GM21786 (cell line): ENCODE measurements around the gene MX2.
"Not testable (repeated sequence)": the region's sequence is repeated elsewhere in the genome, so short reads cannot be mapped to it uniquely, and the experiment has no call there.

Experiments
- ATAC-seq: cut with Tn5 transposase; IDR thresholded peaks from one replicate; pipeline ENCODE4 v1.9.1; 2021; ENCODE audit not compliant: unreplicated experiment

The MX2 gene

DNA sequence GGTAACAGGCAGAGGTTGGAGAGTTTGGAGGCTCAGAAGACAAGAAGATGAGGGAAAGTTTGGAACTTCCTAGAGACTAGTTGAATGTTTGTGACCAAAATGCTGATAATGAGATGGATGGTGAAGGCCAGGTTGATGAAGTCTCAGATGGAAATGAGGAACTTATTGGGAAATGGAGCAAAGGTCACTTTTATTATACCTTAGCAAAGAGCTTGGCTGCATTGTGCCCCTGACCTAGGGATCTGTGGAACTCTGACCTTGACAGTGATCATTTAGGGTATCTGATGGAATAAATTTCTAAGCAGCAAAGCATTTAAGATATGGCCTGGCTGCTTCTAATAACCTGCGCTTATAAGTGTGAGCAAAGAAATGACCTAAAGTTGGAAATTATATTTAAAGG is 28.1 kb upstream of the MX2 start:
- ATAC-seq: no peak

DNA sequence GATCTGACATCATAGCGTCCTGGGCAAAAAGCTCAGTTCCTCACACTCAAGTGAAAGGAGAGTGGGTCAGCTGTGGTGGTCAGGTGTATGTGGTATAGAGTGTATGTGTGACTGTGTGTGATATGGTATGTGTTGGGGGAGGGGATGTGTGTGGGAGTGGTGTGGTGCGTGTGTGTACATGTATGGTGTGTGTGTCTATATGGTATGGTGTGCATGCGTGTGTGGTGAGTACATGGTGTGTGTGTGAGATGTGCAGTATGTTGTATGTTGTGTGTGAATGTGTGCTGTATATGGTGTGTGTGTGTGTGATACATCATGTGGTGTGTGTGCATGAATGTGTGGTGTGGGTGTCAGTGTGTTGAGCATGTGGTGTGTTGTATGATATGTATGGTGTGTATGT is 24.3 kb upstream of the MX2 start:
- no peak for ATAC-seq

DNA sequence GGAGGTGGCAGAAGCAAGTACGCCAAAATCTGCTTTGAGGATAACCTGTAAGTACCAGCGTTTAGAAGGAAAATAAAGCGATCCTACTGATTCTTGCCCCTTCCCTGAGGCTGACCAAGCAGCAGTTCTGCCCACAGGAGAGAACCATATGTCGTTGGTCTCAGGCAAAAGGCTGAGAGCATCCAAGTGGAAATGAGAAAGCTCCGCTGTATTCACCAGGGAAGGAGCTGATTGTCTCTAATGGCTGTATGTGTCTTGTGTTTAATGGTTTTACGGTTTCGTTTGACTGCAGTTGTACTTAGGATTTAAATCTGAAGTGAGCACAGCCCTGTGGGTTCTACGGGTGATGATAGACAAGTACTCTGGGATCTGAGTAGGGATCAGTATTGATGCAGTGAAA is 23.4 kb upstream of the MX2 start:
- no peak for ATAC-seq

DNA sequence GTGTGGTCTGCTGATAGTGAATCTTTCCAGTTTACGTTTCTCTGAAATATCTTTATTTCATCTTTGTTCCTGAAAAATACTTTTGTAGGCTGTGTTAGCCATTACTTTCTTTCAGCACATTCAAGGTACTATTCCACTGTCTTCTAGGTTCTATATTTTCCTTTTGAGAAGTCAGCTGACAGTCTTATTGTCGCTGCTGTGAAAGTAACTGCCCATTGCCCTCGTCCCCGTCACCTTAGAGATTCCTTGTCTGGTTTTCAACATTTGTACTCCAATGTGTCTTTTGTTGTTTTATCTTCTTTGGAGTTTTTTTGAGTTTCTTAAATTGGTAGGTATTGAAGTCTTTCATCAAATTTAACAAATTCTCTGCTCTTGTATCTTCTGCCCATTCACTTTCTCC is 19.8 kb upstream of the MX2 start:
- no peak for ATAC-seq

DNA sequence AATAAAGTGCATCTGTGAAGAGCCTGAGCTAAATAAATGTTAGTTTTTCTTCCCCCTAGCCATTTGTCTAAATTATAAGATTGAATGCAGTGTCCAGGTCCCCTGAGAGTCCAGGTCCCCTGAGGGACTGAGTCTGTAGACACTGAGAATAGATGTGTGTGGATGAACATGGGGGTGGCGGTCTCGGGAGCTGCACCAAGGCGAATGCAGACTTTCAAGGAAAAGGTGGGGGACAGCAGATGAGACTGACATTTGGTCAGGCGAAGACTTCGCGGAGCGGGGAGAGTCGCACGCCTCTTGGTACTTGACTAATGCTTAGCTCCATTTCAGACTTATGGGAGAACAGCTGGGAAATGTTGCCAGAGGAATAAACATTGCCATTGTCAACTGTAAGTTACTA is 17.7 kb upstream of the MX2 start:
- no peak for ATAC-seq

DNA sequence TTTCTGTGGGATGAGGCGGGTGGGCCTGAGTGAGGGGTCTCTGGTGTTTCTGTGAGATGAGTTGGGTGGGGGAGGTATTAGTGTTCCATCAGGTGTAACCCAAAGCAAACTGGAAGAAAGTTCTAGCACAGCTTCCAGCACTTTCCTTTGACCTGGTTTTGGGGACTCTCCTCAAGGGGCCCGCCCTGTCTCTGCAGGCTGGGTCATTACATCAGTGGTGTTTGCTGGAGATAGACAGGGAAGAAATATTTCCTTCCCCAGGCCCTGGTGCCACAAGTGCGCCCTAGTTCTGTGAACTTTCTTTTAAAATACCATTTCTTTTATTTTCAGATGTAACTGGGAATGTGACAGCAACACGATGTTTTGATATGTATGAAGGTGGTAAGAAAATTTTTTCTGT is 16.5 kb upstream of the MX2 start:
- ATAC-seq: no peak

DNA sequence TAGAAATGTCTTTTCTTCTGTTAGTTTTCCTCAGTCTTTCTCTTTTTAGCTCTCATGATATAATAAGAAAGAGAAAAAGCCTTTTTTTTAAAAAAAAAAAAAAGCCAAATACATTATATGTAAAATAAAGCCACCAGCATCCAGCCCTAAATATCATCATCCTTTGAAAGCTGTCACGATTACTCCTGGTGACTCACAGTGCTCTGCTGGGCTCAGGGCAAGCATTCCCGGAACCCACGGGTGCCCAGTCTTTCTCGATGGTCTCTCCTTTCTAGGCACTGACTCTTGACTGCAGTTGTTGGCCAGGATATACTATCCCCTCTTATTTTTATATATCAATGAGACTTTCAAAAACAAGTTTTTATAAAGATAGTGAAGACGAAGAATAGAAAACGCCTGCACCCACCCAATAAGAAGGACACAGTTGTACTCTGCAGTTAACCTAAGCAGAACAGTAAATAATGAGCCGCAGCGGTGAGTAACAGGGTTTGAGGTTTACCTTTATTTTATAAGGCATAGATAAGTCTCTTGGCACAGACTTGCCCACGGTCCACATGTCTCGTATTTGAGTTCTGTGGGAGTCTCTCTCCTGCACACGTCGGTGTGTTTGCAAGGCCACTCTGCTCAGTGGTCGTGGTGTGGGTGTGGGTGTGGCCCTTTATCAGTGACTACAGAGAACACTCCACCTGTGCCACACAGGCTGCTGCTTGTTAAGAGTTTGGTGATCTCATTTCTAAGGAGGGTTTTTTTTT is 15.7 kb upstream of the MX2 start:
- no peak for ATAC-seq

DNA sequence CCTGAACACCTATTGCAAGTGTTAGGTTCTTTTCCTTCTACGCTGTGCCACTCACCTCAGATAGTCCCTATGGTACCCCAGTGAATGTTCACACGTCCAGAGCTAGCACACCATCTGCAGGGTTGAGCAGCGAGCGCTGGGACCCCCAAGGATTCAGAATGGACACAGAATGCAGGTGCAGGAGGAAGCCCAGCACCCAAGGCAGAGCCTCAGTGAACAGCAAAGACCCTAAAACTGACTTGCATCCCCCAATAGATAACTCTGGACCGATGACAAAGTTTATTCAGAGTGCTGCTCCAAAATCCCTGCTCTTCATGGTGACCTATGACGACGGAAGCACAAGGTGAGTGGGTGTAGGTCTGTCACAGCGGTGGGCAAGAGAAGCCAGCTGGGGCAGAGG is 15.1 kb upstream of the MX2 start:
- ATAC-seq: no peak

DNA sequence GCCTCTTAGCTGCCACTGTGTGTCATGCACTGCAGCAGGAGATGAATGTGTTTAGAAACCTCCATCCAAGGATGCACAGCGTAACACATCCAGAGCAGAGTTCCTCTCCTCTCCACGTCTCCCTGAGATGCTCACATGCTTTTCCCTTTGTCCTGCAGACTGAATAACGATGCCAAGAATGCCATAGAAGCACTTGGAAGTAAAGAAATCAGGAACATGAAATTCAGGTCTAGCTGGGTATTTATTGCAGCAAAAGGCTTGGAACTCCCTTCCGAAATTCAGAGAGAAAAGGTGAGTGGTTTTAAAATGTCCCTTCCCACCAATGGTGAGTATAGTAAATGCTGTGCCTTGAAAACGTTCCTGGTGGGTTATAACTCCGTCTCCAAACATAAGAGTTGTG is 13.4 kb upstream of the MX2 start:
- no peak for ATAC-seq

DNA sequence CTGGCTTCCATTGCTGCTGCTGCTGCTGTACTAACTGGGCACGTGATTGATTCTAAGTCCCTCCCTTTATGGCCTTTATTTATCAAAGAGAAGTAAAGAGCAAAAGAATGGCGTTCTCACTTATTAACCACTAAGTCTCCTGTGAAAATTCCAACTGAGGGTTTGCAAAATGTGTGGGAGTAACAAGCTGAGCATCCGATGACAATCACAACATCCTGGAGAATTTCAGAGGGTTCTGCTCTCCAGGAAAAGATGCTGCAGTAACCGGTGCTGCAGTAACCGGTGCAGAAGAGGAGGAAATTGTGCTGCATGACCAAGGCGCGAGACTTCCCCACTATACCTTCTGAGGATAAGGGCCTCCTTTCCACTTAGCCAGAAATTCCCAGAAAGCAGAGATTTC is 12.7 kb upstream of the MX2 start:
- no peak for ATAC-seq

DNA sequence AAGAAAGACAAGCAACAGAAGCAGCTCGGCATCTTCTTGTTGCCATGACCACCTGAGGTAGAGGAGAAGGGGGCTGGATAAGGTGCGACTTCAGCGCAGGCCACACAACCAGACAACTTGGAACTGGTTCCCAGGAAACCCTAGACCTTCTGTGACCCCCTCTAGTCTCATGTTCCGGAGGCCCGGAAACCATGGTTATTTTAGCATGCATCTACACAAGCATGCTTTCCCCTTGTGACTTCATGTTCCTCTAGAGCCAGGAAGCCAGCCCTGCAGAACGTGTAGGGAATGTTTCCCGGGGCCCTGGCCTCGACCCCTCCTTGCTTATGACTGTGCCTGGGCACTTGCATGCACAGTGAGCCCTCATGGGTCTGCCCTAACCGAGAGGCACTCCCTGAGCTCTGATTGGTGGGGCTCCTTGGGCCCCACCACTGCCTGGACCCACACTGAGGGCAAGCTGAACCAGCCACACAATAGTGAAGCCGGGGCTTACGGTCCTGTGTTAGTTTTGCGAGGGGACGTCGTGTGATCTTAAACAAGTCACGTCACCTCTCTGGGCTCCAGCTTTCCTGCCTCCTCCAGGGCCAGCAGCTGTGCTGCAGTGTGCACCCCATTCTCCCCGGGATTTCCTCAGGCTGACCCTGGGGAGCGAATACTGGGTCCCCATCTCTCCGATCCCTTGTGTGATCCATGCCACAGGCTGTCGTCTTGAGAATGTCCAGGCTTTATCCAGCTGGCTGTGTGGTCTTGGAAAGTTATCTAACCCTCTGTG is 12.0 kb upstream of the MX2 start:
- no peak for ATAC-seq

DNA sequence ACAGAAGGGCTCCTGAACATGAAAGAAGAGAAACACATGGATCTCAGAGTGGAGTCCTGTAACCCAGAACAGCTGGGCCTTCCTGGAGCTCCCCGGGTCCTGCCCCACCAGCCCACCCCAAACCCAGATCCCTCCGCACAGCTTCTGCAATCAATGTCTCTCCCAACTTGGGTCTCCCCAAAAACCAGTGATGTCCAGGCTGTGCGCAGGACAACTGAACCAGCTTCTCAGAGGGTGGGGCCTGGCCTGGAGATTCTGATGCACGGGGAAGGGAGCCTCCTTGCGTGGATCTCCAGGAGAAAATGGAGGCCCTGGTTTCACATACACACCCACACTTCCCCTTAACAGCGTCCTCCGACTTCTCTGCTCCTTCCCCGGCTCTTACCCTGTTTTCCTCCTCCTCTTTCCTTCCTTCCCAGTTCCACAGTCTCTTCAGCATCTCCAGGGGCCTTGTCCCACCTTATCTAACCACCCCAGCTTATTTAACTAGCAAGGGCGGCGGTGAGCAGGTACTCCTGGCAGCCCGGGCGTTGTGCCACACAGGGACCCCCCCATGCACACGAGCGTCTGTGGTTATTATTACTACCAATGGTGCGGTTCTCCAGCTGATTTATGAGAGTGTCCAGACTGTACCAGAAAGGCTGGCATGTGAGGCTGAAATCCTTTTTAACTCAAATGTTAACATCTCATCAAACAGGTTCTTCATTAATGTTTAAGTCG is 11.2 kb upstream of the MX2 start:
- no peak for ATAC-seq

DNA sequence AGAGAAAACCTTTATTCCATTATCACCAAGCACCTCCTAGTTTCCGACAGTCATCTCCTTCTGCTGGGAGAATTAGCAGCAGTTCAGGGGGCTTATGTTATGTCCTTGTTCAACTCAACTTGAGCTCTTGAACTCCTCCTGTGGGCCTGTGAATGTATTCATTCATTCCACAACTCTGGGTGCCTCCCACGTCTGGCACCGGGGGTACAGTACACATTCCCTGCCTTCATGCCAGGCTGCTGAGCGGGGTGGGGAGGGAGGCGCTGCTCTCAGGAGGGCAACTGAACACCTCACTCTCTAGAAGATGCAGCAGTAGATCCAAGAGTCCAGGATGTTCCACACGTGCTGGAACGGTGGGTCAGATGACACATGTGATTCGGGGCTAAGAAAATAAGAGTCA is 4.3 kb upstream of the MX2 start:
- no peak for ATAC-seq

DNA sequence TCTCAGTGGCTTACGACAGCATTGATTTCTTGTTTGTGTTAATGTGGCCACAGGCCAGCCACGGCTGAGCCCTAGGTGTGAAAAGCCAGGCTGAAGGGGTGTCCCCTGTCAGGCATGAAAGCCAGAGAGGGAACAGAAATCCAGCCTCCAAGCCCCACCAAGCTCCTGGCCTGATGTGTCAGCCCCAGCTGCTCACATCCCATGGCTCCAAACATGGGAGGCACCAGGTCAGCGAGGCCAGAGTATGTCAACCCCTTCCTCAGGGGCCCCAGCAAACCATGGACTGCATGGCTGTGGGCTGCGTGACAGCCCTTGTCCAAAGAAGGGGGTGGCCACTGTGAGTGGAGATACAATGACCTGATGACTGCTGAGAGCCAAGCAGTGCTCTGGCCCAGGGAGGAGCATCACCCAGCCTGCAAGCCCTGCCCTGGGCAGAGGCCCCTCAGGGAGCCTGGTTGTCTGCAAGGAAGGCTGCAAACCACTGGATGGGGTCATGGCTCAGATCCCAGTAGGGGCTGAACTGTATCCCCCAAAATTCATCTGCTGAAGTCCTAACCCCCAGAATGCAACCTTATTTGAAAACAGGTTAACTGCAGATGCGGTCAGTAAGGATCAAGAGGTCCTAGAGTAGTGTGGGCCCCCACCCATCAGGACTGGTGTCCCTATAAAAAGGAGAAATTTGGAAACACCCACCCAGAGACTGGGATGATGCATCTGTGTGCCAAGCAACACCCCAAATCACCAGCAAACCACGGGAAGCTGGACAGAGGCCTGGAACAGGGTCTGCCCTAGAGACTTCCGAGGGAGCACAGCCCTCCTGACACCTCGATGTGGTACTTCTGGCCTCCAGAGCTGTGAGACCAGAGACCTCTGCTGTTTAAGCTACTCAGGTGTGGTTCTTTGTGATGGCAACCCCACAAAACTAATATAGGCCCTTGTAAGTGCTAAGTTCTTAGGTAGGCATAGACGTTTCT is 3.3 kb upstream of the MX2 start:
- ATAC-seq: no peak

DNA sequence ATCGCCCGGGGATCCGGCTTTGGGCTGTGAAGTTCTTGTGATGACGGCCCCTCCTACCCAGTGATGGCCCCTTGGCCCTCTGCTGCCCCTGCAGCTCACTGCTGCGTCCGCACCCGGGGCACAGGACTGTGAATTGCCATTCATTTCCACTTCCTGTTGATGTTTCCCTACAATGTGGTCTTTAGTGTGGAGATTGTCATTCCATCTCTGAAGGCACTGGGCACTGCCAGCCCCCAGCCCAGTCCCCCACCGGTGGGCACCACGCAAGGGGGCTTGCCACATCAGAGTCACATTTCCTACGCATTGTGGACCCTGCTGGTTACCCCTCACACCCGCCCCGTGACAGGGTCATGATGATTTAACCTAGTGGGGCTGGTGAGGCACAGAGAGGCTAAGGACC is 2.5 kb upstream of the MX2 start:
- ATAC-seq: no peak

DNA sequence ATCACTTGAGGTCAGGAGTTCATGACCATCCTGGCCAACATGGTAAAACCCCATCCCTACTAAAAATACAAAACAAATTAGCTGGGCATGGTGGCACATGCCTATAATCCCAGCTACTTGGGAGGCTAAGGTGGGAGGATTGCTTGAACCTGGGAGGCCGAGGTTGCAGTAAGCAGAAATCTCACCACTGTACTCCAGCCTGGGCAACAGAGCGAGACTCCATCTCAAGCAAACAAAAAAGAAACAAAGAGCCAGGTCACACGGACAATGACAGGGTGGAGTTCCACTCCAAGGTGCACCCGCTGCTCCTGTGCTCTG is 2.1 kb upstream of the MX2 start:
- ATAC-seq: not testable (repeated sequence)

DNA sequence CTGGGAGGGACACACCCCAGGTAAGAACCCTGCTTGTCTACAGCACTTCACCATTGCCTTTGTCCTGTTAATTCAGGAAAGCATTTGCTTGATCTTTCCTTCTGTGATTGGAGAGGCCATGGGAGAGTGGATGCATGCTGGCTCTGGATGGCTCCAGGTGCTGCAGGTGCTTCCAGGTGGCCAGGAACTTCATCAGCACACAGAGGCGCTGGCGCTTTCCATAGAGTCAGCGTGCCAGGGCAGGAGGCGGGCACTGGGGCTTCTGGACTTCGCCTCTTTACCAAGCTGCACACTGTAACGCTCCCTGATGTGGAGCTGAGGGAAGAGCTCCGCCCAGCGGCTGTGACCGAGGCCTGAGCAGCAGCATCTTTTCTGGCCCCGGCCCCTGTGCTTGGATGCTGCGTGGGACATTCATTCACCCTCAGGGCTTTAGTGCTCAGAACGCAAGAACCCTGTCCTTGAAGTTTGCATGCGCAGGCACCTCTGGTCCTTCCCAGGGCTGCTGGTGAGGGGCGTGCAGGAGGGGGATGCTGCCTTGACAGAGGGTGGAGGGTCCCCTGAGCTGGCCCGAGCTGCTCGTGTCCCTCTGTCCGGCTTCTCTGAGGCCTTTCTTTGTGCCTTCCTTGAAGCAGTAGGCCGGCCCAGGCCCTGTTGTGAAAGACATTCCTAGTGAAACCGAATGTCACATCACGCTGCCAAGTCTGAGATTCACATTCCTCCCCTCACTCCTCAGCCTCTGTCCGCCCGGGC is 1.6 kb upstream of the MX2 start:
- no peak for ATAC-seq

DNA sequence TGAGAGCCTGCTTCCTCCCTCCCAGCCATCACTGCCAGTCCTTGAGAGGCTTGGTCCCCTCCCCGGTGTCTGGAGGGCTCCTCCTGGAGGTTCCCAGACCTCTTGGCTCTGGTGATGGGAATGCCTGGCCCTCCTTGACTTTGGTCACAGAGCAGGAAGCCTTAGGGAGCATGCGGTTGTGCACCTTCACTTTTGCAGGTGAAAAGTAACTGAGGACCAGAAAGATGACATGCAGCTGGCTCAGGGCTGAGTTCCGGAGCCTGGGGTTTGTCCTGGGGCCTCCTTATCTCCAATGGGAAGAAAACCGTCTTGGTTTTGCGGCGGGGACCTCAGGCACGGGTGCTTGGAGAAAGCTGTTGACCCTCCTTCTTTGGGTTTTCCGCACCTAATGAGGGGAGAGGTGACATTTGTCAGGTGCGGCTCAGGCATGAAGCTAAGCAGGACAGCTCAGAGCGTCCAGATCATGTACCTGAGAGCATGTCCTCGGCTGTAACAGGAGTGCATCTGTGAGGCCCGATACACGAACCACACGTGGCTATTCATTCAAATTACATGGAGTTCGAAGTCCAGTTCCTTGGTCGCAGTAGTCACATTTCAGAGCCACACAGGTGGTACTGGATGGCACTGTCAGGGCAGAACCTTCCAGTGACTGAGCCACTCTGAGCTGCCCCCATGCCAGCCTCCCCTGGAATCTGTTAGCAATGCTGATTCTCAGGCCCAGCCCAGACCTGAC is 608 bp upstream of the MX2 start:
- peak; percentile 2 for ATAC-seq

DNA sequence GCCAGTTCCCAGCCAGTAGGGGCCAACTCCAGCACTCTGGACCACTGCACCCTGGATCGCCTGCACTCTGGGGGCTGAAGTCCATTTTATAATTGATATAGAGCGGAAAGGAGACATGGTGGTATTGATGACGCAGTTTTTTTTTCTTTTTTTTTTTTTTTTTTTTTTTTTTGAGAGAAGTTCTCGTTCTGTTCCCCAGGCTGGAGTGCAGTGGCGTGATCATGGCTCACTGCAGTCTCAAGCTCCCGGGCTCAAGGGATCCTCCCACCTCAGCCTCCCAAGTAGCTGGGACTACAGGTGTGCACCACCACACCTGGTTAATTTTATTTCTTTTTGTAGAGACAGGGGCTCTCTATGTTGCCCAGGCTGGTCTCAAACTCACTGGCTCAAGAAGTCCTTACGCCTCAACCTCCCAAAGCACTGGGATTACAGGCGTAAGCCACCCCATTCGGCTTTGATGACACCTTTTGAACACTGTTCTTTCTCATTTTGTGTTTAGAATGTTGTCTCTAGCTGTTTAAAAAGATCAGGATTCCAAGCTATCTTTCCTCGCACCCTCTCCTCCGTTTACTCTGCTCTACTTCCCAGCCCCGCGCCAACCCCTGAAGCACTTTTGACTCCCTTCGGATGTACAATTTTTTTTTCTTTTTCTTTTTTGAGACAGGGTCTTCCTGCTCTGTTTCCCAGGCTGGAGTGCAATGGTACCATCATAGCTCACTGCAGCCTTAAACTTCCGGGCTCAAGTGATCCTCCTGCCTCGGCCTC is 960 bp downstream of the MX2 start:
- no peak for ATAC-seq
